ENCODE data around the gene CRTAC1. TPM values are rescaled to one million over a fixed set of nuclear protein-coding genes. Genes with fewer than 3 reads are reported as not detected.

Gene CRTAC1
- total and polyA plus RNA-seq, 2 experiments from 2014 or later: 0.47 to 1.2 TPM

DNA sequence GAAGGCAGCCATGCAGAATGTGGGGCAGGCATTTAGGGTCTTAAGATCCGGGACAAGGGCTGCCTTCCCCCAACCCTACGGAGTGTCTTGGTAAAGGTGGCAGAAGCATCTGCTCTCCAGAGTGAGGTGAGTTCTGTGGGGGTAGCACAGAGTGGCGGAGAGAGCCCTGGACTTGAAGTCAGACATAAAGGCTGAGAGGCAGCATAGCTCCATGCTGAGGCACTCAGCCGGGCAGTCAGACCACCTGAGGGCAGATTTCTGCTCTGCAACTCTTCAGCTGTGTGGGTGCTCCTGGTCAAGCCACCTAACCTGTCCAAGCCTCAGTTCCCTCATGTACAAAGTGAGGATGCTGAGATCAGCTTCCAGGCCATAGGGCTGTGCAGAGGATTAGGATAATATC lies 81.0 kb downstream of the CRTAC1 start:
- 0 out of 2 replicates have a peak, but pooled peaks cover 5% of the 10 kb centered on the region for H3K4me1 ChIP-seq (ENCODE audit: insufficient read depth)
- peaks cover 10% of the 10 kb centered on the region for H3K27me3 Mint-ChIP-seq (ENCODE audit: insufficient read depth, low read depth, poor library complexity)
- peaks cover 14% of the 10 kb centered on the region for H3K9me3 Mint-ChIP-seq
- H3K36me3 Mint-ChIP-seq (ENCODE audit: low read depth): no peaks in the 10 kb centered on the region
- no peaks in the 10 kb centered on the region for H4K20me1 ChIP-seq (replicated peaks; ENCODE audit: insufficient read depth)
- H3K4me3 Mint-ChIP-seq: no peak overlapping the region
- H3K4me1 Mint-ChIP-seq: peaks cover 5% of the 10 kb centered on the region; the same call in 1 of the 3 replicates
- no peaks in the 10 kb centered on the region for H3K9me2 ChIP-seq (ENCODE audit: insufficient read depth)
- no peaks in the 10 kb centered on the region for H3K36me3 ChIP-seq (ENCODE audit: insufficient read depth)
- H3K79me2 ChIP-seq (replicated peaks; ENCODE audit: insufficient read depth): no peaks in the 10 kb centered on the region
- no peak overlapping the region for H3K4me3 ChIP-seq
- DNase-seq (ENCODE audit: low spot score): no peak
- ATAC-seq: no peak
- no peaks in the 10 kb centered on the region for H3K27me3 ChIP-seq (ENCODE audit: insufficient read depth)
- no peak overlapping the region for H2AFZ ChIP-seq
- no peak for TF ChIP-seq CTCF (conservative IDR thresholded peaks at IDR 0.05; ENCODE audit: low read depth in 2 of 2)
- no peak for TF ChIP-seq REST (IDR thresholded peaks at IDR 0.05; ENCODE audit: unreplicated experiment)
- no peak for TF ChIP-seq ZNF462 (CRISPR knock-in tag; IDR thresholded peaks at IDR 0.05)
- H3K27ac ChIP-seq (ENCODE audit: low read depth): no peak overlapping the region
- H3K27ac Mint-ChIP-seq: no peak overlapping the region
- no peaks in the 10 kb centered on the region for H3F3A ChIP-seq (replicated peaks; ENCODE audit: low read depth)
- no peak overlapping the region for H3K4me2 ChIP-seq

Data from GM23338 (cell line).